GM18498 (cell line): ENCODE measurements around the gene AEBP1.
"Not testable (repeated sequence)": the region's sequence is repeated elsewhere in the genome, so short reads cannot be mapped to it uniquely, and the experiment has no call there.

ENCODE experiments used
- ATAC-seq: cut with Tn5 transposase; IDR thresholded peaks from one replicate; pipeline ENCODE4 v1.9.1; 2021; ENCODE audit warnings: mild to moderate bottlenecking, moderate library complexity; ENCODE audit not compliant: unreplicated experiment

Gene AEBP1

GRCh38 chr7:44116789-44117666, 12.9 kb downstream of the AEBP1 start:
- ATAC-seq = no peak

GRCh38 chr7:44117801-44118429, 13.8 kb downstream of the AEBP1 start:
- ATAC-seq = no peak

- no peak for ATAC-seq
These were observed 15.8 kb downstream of the AEBP1 start for GRCh38 chr7:44119829-44120380.

- no peak for ATAC-seq
These were observed 16.2 kb downstream of the AEBP1 start for GRCh38 chr7:44120395-44120794.

- ATAC-seq = no peak
These were observed 17.7 kb downstream of the AEBP1 start for GRCh38 chr7:44121761-44122420.

GRCh38 chr7:44122529-44122928, 18.4 kb downstream of the AEBP1 start:
- no peak for ATAC-seq

GRCh38 chr7:44123190-44124003, 19.3 kb downstream of the AEBP1 start, which contains the start of gene POLD2:
POLD2 (minus strand) TSS chr7:44123548; CDS start chr7:44122053, 1,495 bp downstream.
- peak; percentile 99 for ATAC-seq

- no peak for ATAC-seq
These were observed 20.7 kb downstream of the AEBP1 start for GRCh38 chr7:44124822-44125202.

- not testable (repeated sequence) for ATAC-seq
These were observed 22.4 kb downstream of the AEBP1 start for GRCh38 chr7:44126574-44126973.

- ATAC-seq = no peak
These were observed 23.0 kb downstream of the AEBP1 start for GRCh38 chr7:44127161-44127560.

GRCh38 chr7:44128721-44129582, 24.8 kb downstream of the AEBP1 start:
- no peak for ATAC-seq

GRCh38 chr7:44131173-44132029, 27.3 kb downstream of the AEBP1 start:
- no peak for ATAC-seq

- no peak for ATAC-seq
These were observed 27.9 kb downstream of the AEBP1 start for GRCh38 chr7:44132039-44132438.

- no peak for ATAC-seq
These were observed 29.1 kb downstream of the AEBP1 start for GRCh38 chr7:44133295-44133694.

GRCh38 chr7:44134943-44135628, 30.9 kb downstream of the AEBP1 start:
- ATAC-seq = no peak

GRCh38 chr7:44136731-44137130, 32.6 kb downstream of the AEBP1 start:
- no peak for ATAC-seq

- ATAC-seq = no peak
These were observed 34.6 kb downstream of the AEBP1 start for GRCh38 chr7:44138698-44139097.
